H1 (cell line): ENCODE results near the gene TWIST2. TPM values are rescaled to one million over a fixed set of nuclear protein-coding genes. Genes with fewer than 3 reads are reported as not detected.

Source experiments
- CTCF ChIA-PET: fragments of 300-600 bp; sonication (Branson Sonifier 250); formaldehyde crosslinking; loops from one replicate; lab custom pipeline; 2021; ENCODE audit not compliant: partially characterized antibody; lab: Charles Lee
- POLR2A ChIA-PET: fragments of 300-600 bp; sonication (Branson Sonifier 250); formaldehyde crosslinking; loops from one replicate; lab custom pipeline; 2021; ENCODE audit warnings: inconsistent platforms; ENCODE audit not compliant: partially characterized antibody; lab: Charles Lee
- DNase-seq, 2 experiments: peaks; one replicate each; pipeline versions ENCODE4 v3.0.0 to v3.0.0-alpha.2; 2010 to 2022; ENCODE audit warnings: low spot score in 2 of 2, low read depth in 1 of 2, mixed read lengths in 1 of 2
- FAIRE-seq: peaks from 2 replicates; lab custom pipeline; 2011; peaks lifted over from hg19 to GRCh38; lab: Jason Lieb, UNC
- H2AFZ ChIP-seq: 2 replicates; pipeline ENCODE4 v1.8.1; 2012; ENCODE audit warnings: low read length, inconsistent platforms
- H2AK5ac ChIP-seq: 2 replicates; pipeline ENCODE4 v1.6.1; 2013; ENCODE audit warnings: low read depth, low read length
- H2BK120ac ChIP-seq: replicated peaks from 2 replicates; pipeline ENCODE3; 2013; ENCODE audit warnings: low read depth, low read length, inconsistent platforms
- H2BK12ac ChIP-seq: 2 replicates; pipeline ENCODE4 v1.6.1; 2013; ENCODE audit warnings: low read depth, low read length
- H2BK15ac ChIP-seq: 2 replicates; pipeline ENCODE4 v1.6.1; 2013; ENCODE audit warnings: low read length
- H2BK20ac ChIP-seq: 2 replicates; pipeline ENCODE4 v1.6.1; 2013; ENCODE audit warnings: low read length
- H2BK5ac ChIP-seq: 2 replicates; pipeline ENCODE4 v1.6.1; 2013; ENCODE audit warnings: low read depth, low read length
- H3K14ac ChIP-seq: 2 replicates; pipeline ENCODE4 v1.6.1; 2013; ENCODE audit warnings: inconsistent platforms; ENCODE audit not compliant: insufficient read length
- H3K18ac ChIP-seq: 2 replicates; pipeline ENCODE4 v1.6.1; 2013; ENCODE audit warnings: low read length; ENCODE audit errors: extremely low read depth
- H3K23ac ChIP-seq: 2 replicates; pipeline ENCODE4 v1.6.1; 2013; ENCODE audit warnings: inconsistent platforms; ENCODE audit not compliant: insufficient read length
- H3K23me2 ChIP-seq: 2 replicates; pipeline ENCODE4 v1.6.1; 2013; ENCODE audit warnings: low read depth, low read length
- H3K27ac ChIP-seq: 2 replicates; pipeline ENCODE4 v1.6.1; 2011; ENCODE audit warnings: low read depth, low read length, inconsistent platforms
- H3K27me3 ChIP-seq, 4 experiments: replicated peaks in 1 of 4; 1 replicate in 1 of 4; 2 replicates in 3 of 4; pipeline versions ENCODE4 v1.6.1 to v1.8.1; 2011 to 2013; ENCODE audit warnings: low read length in 3 of 4, mild to moderate bottlenecking in 3 of 4, inconsistent platforms in 2 of 4, mixed read lengths in 2 of 4, moderate library complexity in 1 of 4; ENCODE audit not compliant: control insufficient read depth in 3 of 4, insufficient read depth in 3 of 4; ENCODE audit errors: extremely low read depth in 1 of 4
- H3K36me3 ChIP-seq, 4 experiments: 2 replicates each; pipeline versions ENCODE4 v1.6.1 to v1.8.1; 2011 to 2013; ENCODE audit warnings: mild to moderate bottlenecking in 4 of 4, low read length in 3 of 4, moderate library complexity in 2 of 4, control low read depth in 1 of 4, inconsistent platforms in 1 of 4; ENCODE audit not compliant: insufficient read depth in 4 of 4, control insufficient read depth in 2 of 4
- H3K4ac ChIP-seq: replicated peaks from 2 replicates; pipeline ENCODE3; 2013; ENCODE audit warnings: low read length, low read depth, mixed read lengths, inconsistent platforms; ENCODE audit not compliant: insufficient read length
- H3K4me1 ChIP-seq, 4 experiments: replicated peaks in 1 of 4; 1 replicate in 1 of 4; 2 replicates in 3 of 4; pipeline versions ENCODE4 v1.6.1 to v1.8.1; 2011 to 2013; ENCODE audit warnings: low read length in 3 of 4, inconsistent platforms in 2 of 4, mixed read lengths in 1 of 4; ENCODE audit not compliant: insufficient read depth in 4 of 4, control insufficient read depth in 3 of 4
- H3K4me2 ChIP-seq, 2 experiments: 2 replicates each; pipeline versions ENCODE4 v1.6.1 to v1.8.1; 2011 to 2013; ENCODE audit warnings: low read depth in 2 of 2, low read length in 2 of 2, control low read depth in 1 of 2, inconsistent platforms in 1 of 2, mild to moderate bottlenecking in 1 of 2; ENCODE audit not compliant: insufficient read depth in 1 of 2
- H3K4me3 ChIP-seq, 4 experiments: fragments of 200-600, 300-600 bp in 1 of 4; sonication (generic), shearing (Covaris generic), sonication (Bioruptor Twin) in 1 of 4; 2 replicates each; pipeline versions ENCODE4 v1.5.1 to v1.8.1; 2011 to 2016; ENCODE audit warnings: low read length in 4 of 4, low read depth in 3 of 4, control low read depth in 2 of 4, inconsistent platforms in 2 of 4, mild to moderate bottlenecking in 2 of 4, mixed read lengths in 1 of 4, moderate library complexity in 1 of 4; ENCODE audit not compliant: insufficient read depth in 2 of 4; ENCODE audit errors: extremely low read depth in 1 of 4
- H3K56ac ChIP-seq: replicated peaks from 2 replicates; pipeline ENCODE3; 2013; ENCODE audit warnings: low read depth, mild to moderate bottlenecking, mixed read lengths, low read length, inconsistent platforms; ENCODE audit not compliant: insufficient read length
- H3K79me1 ChIP-seq: 2 replicates; pipeline ENCODE4 v1.6.1; 2013; ENCODE audit warnings: low read depth, low read length, control low read depth
- H3K79me2 ChIP-seq, 2 experiments: 2 replicates each; pipeline versions ENCODE4 v1.6.1 to v1.8.1; 2012 to 2013; ENCODE audit warnings: low read length in 2 of 2, mild to moderate bottlenecking in 2 of 2, inconsistent platforms in 1 of 2; ENCODE audit not compliant: insufficient read depth in 2 of 2, control insufficient read depth in 1 of 2
- H3K9ac ChIP-seq, 4 experiments: replicated peaks in 1 of 4; 1 replicate in 1 of 4; 2 replicates in 3 of 4; pipeline versions ENCODE4 v1.6.1 to v1.8.1; 2011 to 2013; ENCODE audit warnings: low read depth in 3 of 4, low read length in 3 of 4, control low read depth in 2 of 4, mild to moderate bottlenecking in 2 of 4, moderate library complexity in 2 of 4, inconsistent platforms in 1 of 4; ENCODE audit errors: extremely low read depth in 1 of 4
- H3K9me3 ChIP-seq, 2 experiments: 2 replicates each; pipeline versions ENCODE4 v1.6.1 to v1.8.1; 2012 to 2013; ENCODE audit warnings: mild to moderate bottlenecking in 2 of 2, moderate library complexity in 2 of 2, control low read depth in 1 of 2, inconsistent platforms in 1 of 2, low read depth in 1 of 2, low read length in 1 of 2, mixed read lengths in 1 of 2; ENCODE audit not compliant: insufficient read depth in 2 of 2
- H4K20me1 ChIP-seq, 2 experiments: replicated peaks in 1 of 2; 2 replicates each; pipeline versions ENCODE3 to v1.8.1; 2011 to 2013; ENCODE audit warnings: inconsistent platforms in 2 of 2, low read length in 2 of 2, mild to moderate bottlenecking in 1 of 2; ENCODE audit not compliant: insufficient read depth in 2 of 2, control insufficient read depth in 1 of 2
- H4K5ac ChIP-seq: 2 replicates; pipeline ENCODE4 v1.6.1; 2013; ENCODE audit warnings: low read length, low read depth, mixed read lengths, inconsistent platforms; ENCODE audit not compliant: insufficient read length
- H4K8ac ChIP-seq: 2 replicates; pipeline ENCODE4 v1.8.0; 2013; ENCODE audit warnings: mild to moderate bottlenecking, moderate library complexity, low read length, inconsistent platforms; ENCODE audit not compliant: insufficient read depth; ENCODE audit errors: extremely low read depth
- H4K91ac ChIP-seq: replicated peaks from 2 replicates; pipeline ENCODE3; 2013; ENCODE audit warnings: low read length, mixed read lengths, inconsistent platforms; ENCODE audit not compliant: insufficient read length
- ASH2L ChIP-seq: fragments of 200-600, 300-600 bp; sonication (generic); IDR thresholded peaks from one replicate; pipeline ENCODE4 v1.7.1; 2017; ENCODE audit warnings: low read length
- BCL11A ChIP-seq, 2 experiments: IDR thresholded peaks; one replicate each; pipeline ENCODE4 v1.6.1; 2011; ENCODE audit warnings: low read depth in 2 of 2, low read length in 2 of 2, mild to moderate bottlenecking in 2 of 2
- BRCA1 ChIP-seq: IDR thresholded peaks from 2 replicates; pipeline ENCODE4 v1.6.1; 2012; ENCODE audit warnings: low read depth, low read length, improper control_type of control experiment
- CEBPB ChIP-seq: IDR thresholded peaks from 2 replicates; pipeline ENCODE4 v1.6.1; 2012; ENCODE audit warnings: low read depth, low read length
- CREB1 ChIP-seq: IDR thresholded peaks from 2 replicates; pipeline ENCODE4 v1.6.1; 2012; ENCODE audit warnings: inconsistent platforms
- E2F6 ChIP-seq: IDR thresholded peaks from 2 replicates; pipeline ENCODE4 v1.6.1; 2012; ENCODE audit warnings: inconsistent platforms
- FOSL1 ChIP-seq: IDR thresholded peaks from 2 replicates; pipeline ENCODE4 v1.6.1; 2011; ENCODE audit warnings: mild to moderate bottlenecking, low read depth, low read length, moderate library complexity; ENCODE audit not compliant: insufficient read depth
- KDM1A ChIP-seq: fragments of 200-600, 300-600 bp; sonication (generic); IDR thresholded peaks from 2 replicates; pipeline ENCODE4 v1.7.1; 2016; ENCODE audit warnings: mild to moderate bottlenecking, low read length, borderline replicate concordance
- MAFK ChIP-seq: IDR thresholded peaks from 2 replicates; pipeline ENCODE4 v1.6.1; 2012; ENCODE audit warnings: low read depth, mild to moderate bottlenecking, improper control_type of control experiment, low read length
- PHF8 ChIP-seq: fragments of 200-600 bp; sonication (generic); conservative IDR thresholded peaks from 2 replicates; pipeline ENCODE4 v1.7.1; 2012; ENCODE audit warnings: low read depth, mild to moderate bottlenecking, inconsistent platforms, low read length, moderate library complexity
- POLR2A ChIP-seq, 2 experiments: IDR thresholded peaks; 1 replicate in 1 of 2; 2 replicates in 1 of 2; pipeline ENCODE4 v1.6.1; 2011; ENCODE audit warnings: low read depth in 2 of 2, low read length in 2 of 2, mild to moderate bottlenecking in 2 of 2; ENCODE audit errors: control extremely low read depth in 1 of 2
- SRF ChIP-seq: IDR thresholded peaks from 2 replicates; pipeline ENCODE4 v1.6.1; 2011; ENCODE audit warnings: mild to moderate bottlenecking, low read depth, low read length, moderate library complexity
- TEAD4 ChIP-seq: IDR thresholded peaks from 2 replicates; pipeline ENCODE4 v1.6.1; 2012; ENCODE audit warnings: low read depth, low read length, inconsistent platforms, mixed read lengths
- USF2 ChIP-seq: IDR thresholded peaks from 2 replicates; pipeline ENCODE4 v1.6.1; 2011; ENCODE audit warnings: low read length, improper control_type of control experiment
- WGBS, 2 experiments: shearing (Covaris generic) in 1 of 2; methylation state at CpG; one replicate each; pipeline versions ENCODE4 v1.1.6 to v1.1.7; 2013 to 2015; ENCODE audit warnings: low lambda C conversion rate in 2 of 2, mixed read lengths in 2 of 2, inconsistent platforms in 1 of 2, low coverage in 1 of 2, missing lambda C conversion rate in 1 of 2; ENCODE audit not compliant: insufficient replicate concordance in 2 of 2, insufficient coverage in 1 of 2, insufficient read length in 1 of 2; ENCODE audit errors: extremely low coverage in 1 of 2, missing lambda C conversion rate in 1 of 2; 5-methylcytosine and 5-hydroxymethylcytosine counted together
- polyA plus RNA-seq, 7 experiments: library from polyadenylated mRNA; depleted of rRNA in 3 of 7; stranded (reverse) in 5 of 7; unstranded in 2 of 7; fragments of >200 nt in 5 of 7; fragments of 200-250 nt in 2 of 7; gene quantifications; 1 replicate in 5 of 7; 2 replicates in 1 of 7; 4 replicates in 1 of 7; pipeline versions ENCODE4 v1.2.1 to v1.2.3, GENCODE V29; 2011 to 2013; ENCODE audit warnings: missing spikeins in 2 of 7, mixed read lengths in 2 of 7
- total RNA-seq: library from RNA; stranded (reverse); fragmentation: NEBNext Ultra II Directional; extraction: Animal tissue kit (Norgen Biotek cat#: 25700); gene quantifications from 2 replicates; pipeline ENCODE4 v1.2.1, GENCODE V29; 2021

TWIST2 gene
- total and polyA plus RNA-seq, 2 of the 8 experiments (the other 6 are each of a cell fraction or from before 2014, with no cell fraction given) = 2.6 to 4.3 TPM

- no peak for FAIRE-seq
- WGBS, 2 experiments = 90% methylated on average over 20 of the region's 20 CpGs; no CpG with 5 or more reads in 1 of the 2 experiments
- TF ChIP-seq PHF8 (no peak), BCL11A (IDR thresholded peaks at IDR 0.05; ENCODE audit: low read depth in 2 of 2, low read length in 2 of 2) (no peak), CEBPB (no peak), CREB1 (no peak), MAFK (no peak), USF2 (no peak), E2F6 (no peak), SRF (no peak), FOSL1 (no peak), KDM1A (no peak), TEAD4 (no peak), BRCA1 (no peak), ASH2L (no peak), POLR2A (IDR thresholded peaks at IDR 0.05; ENCODE audit: control extremely low read depth in 1 of 2, low read depth in 2 of 2, low read length in 2 of 2) (no peak)
Observed at GRCh38 chr2:238895361-238895882, 47.5 kb downstream of the TWIST2 start.

More at GRCh38 chr2:238895361-238895882, 47.5 kb downstream of the TWIST2 start:
- no peak for DNase-seq
- Histone ChIP-seq H2AFZ (no peak overlapping the region), H3K56ac (no peak overlapping the region), H3K4ac (no peak overlapping the region), H3K23ac (no peak overlapping the region), H2BK5ac (no peak overlapping the region), H3K14ac (no peak overlapping the region), H2BK20ac (no peak overlapping the region), H3K79me2 (no peaks in the 10 kb centered on the region), H3K9me3 (no peaks in the 10 kb centered on the region), H3K9ac (no peak overlapping the region), H4K91ac (no peak overlapping the region), H4K20me1 (no peaks in the 10 kb centered on the region), H3K4me2 (peak overlapping the region in 1 of 2 experiments; percentile 50; a peak in 3 of 4 replicates), H2BK15ac (no peak overlapping the region), H3K27me3 (0 out of 7 replicates have a peak, but pooled peaks cover 0 to 3% (median 0%) of the 10 kb centered on the region in 4 experiments), H3K36me3 (no peaks in the 10 kb centered on the region), H3K79me1 (no peaks in the 10 kb centered on the region; the same call in 1 of the 2 replicates), H2BK120ac (no peak overlapping the region), H2AK5ac (no peak overlapping the region), H2BK12ac (no peak overlapping the region), H3K4me1 (peaks cover 0 to 10% (median 7%) of the 10 kb centered on the region in 4 experiments; a peak in 6 of 7 replicates), H3K27ac (no peak overlapping the region), H3K4me3 (no peak overlapping the region), H3K23me2 (no peaks in the 10 kb centered on the region), H3K18ac (no peak overlapping the region), H4K8ac (peak overlapping the region; percentile 57), H4K5ac (no peak overlapping the region)
- ChIA-PET POLR2A (no interaction called here), CTCF (no interaction called here)
